BJ (cell line): ENCODE measurements around the gene CFHR2. TPM values are rescaled to one million over a fixed set of nuclear protein-coding genes. Genes with fewer than 3 reads are reported as not detected.
"Not testable (repeated sequence)": the region's sequence is repeated elsewhere in the genome, so short reads cannot be mapped to it uniquely, and the experiment has no call there.

Experiments used
- CTCF ChIA-PET: fragments of 350-600 bp; formaldehyde crosslinking; extraction: SDS; loops from one replicate; lab custom pipeline; 2021; ENCODE audit warnings: antibody characterized with exemption, inconsistent platforms; lab: Yijun Ruan, JAX
- POLR2A ChIA-PET: fragments of 300-600 bp; sonication (Branson Sonifier 250); formaldehyde crosslinking; extraction: SDS; loops from one replicate; lab custom pipeline; 2021; ENCODE audit warnings: antibody characterized with exemption; lab: Charles Lee
- DNase-seq: peaks from one replicate; pipeline ENCODE4 v3.0.0-alpha.2; 2011; ENCODE audit warnings: low read depth
- H3K27me3 ChIP-seq: 2 replicates; pipeline ENCODE4 v1.6.0; 2011; ENCODE audit warnings: low read length; ENCODE audit not compliant: control insufficient read depth, insufficient read depth
- H3K36me3 ChIP-seq: 2 replicates; pipeline ENCODE4 v1.5.1; 2011; ENCODE audit warnings: low read length; ENCODE audit not compliant: control insufficient read depth, insufficient read depth
- H3K4me3 ChIP-seq: 2 replicates; pipeline ENCODE4 v1.5.1; 2011; ENCODE audit warnings: low read depth, mild to moderate bottlenecking, control low read depth, low read length
- polyA plus RNA-seq: library from polyadenylated mRNA; depleted of rRNA; stranded (reverse); fragments of >200 nt; gene quantifications from 2 replicates; pipeline ENCODE4 v1.2.3, GENCODE V29; 2011
- TF ChIP-seq, protein P1 (sequence below): IDR thresholded peaks from 2 replicates; pipeline ENCODE4 v1.5.1; 2011; ENCODE audit warnings: low read depth, mild to moderate bottlenecking, control low read depth, inconsistent platforms, low read length, moderate library complexity; ENCODE audit not compliant: insufficient read depth

Gene CFHR2
- polyA plus RNA-seq, 1 experiment, result not detected

DNA sequence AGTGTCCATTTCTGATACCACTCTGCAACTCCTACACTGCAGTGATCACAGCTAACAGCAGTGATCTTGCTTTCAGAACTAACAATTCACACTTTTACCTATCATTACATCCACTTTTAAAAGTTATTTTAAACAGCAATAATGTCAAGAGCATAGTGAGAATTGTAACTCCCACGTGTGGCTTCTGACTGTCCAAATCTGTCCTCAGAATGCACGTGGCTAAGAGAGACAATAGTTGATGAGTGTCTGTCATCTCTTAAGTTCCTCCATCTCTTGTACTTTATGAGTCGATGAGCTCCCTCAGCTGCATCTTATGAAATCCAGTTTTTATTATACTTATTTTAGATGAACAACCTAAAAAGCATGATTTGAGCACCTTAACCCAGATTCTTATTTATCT lies 17.3 kb downstream of the CFHR2 start:
- DNase-seq, result no peak
- ChIA-PET CTCF (no interaction called here), POLR2A (no interaction called here)
- TF ChIP-seq, protein P1, sequence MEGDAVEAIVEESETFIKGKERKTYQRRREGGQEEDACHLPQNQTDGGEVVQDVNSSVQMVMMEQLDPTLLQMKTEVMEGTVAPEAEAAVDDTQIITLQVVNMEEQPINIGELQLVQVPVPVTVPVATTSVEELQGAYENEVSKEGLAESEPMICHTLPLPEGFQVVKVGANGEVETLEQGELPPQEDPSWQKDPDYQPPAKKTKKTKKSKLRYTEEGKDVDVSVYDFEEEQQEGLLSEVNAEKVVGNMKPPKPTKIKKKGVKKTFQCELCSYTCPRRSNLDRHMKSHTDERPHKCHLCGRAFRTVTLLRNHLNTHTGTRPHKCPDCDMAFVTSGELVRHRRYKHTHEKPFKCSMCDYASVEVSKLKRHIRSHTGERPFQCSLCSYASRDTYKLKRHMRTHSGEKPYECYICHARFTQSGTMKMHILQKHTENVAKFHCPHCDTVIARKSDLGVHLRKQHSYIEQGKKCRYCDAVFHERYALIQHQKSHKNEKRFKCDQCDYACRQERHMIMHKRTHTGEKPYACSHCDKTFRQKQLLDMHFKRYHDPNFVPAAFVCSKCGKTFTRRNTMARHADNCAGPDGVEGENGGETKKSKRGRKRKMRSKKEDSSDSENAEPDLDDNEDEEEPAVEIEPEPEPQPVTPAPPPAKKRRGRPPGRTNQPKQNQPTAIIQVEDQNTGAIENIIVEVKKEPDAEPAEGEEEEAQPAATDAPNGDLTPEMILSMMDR, result no peak
- H3K36me3 ChIP-seq, result no peaks in the 10 kb centered on the region
- H3K27me3 ChIP-seq, result no peaks in the 10 kb centered on the region
- H3K4me3 ChIP-seq, result no peak overlapping the region

DNA sequence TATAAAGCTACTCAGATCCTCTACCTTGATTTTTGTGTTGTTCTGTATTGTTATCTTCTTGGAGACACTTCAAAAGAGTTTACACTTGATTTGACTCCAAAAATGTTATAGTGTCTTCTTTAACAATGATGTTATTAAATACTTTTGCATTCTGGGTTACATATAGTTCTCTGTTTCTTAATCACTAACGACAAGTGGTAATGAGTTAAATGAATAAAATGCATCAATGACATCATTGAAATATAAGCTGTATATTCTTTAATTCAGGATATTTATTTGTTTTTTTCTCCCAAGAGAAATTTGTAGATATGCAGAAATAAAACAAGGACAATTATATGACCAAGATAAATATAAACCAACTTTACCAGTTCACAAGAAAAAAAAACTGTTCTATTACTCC lies 26.6 kb downstream of the CFHR2 start:
- no peak overlapping the region for H3K4me3 ChIP-seq

GRCh38 chr1:196976278-196976677 lies 32.7 kb downstream of the CFHR2 start:
- no peak for DNase-seq
- CTCF ChIA-PET, result no interaction called here
- no peaks in the 10 kb centered on the region for H3K36me3 ChIP-seq
- H3K27me3 ChIP-seq, result no peaks in the 10 kb centered on the region
- POLR2A ChIA-PET, result no interaction called here
- H3K4me3 ChIP-seq, result no peak overlapping the region
- TF ChIP-seq, protein P1, result no peak

More for the DNA sequence above, 26.6 kb downstream of the CFHR2 start:
- Histone ChIP-seq H3K27me3 (no peaks in the 10 kb centered on the region), H3K36me3 (no peaks in the 10 kb centered on the region)
- TF ChIP-seq, protein P1, result no peak
- no peak for DNase-seq
- ChIA-PET POLR2A (no interaction called here), CTCF (interaction anchor here (0.5 kb wide), 1 partner anchor 295 kb away, joined by 3 read pairs; no protein-coding TSS in a partner anchor)

DNA sequence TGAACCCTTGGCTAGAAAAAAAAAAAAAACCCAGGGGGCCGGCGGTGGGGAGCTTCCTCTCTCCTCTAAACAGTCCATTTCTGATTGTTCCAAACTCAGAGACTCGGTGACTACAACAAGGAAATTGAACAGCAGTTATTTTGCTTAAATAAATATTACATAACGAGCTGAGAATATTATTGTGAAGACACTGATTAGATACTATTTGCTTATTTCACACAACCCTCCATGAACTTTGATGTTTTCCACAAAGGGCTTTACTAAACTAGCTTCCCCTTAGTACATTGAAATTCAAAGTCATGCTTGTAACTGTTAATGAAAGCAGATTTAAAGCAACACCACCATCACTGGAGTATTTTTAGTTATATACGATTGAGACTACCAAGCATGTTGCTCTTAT lies 33.7 kb downstream of the CFHR2 start, which contains the start of gene CFHR5:
CFHR5 (plus strand) TSS at position 279 of the 400 bp plus-strand sequence; CDS start at position 388, 109 bp downstream.
- POLR2A ChIA-PET, result no interaction called here
- no peak within 1 kb of the TSS for H3K4me3 ChIP-seq

DNA sequence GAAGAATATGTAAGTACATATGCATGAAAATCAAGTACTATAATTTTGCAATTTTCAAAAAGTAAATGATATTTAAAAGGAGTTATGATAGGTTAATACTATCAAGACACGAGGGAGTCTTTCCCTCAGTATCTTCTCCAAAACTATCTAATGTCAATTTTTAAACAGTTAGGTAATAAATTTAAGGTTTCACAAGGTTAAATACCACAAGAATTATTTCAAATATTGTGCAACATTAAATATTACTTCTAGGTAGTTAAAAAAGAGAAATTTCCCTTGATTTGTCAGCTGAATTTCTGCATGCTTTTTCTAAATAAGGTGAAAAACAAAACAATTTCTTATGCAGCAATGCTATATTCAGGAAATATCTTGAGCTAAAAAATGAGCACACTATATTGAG lies 37.3 kb downstream of the CFHR2 start:
- H3K4me3 ChIP-seq, result no peak overlapping the region
- TF ChIP-seq, protein P1, result no peak
- no peaks in the 10 kb centered on the region for H3K27me3 ChIP-seq
- ChIA-PET CTCF (no interaction called here), POLR2A (no interaction called here)
- no peaks in the 10 kb centered on the region for H3K36me3 ChIP-seq
- DNase-seq, result no peak

More for the DNA sequence above, 33.7 kb downstream of the CFHR2 start, which contains the start of gene CFHR5:
- DNase-seq, result no peak
- CTCF ChIA-PET, result interaction anchor here (0.6 kb wide), 1 partner anchor 86 kb away, joined by 3 read pairs; no protein-coding TSS in a partner anchor
- Histone ChIP-seq H3K27me3 (no peaks in the 10 kb centered on the region), H3K36me3 (no peaks in the 10 kb centered on the region)
- TF ChIP-seq, protein P1, result no peak

DNA sequence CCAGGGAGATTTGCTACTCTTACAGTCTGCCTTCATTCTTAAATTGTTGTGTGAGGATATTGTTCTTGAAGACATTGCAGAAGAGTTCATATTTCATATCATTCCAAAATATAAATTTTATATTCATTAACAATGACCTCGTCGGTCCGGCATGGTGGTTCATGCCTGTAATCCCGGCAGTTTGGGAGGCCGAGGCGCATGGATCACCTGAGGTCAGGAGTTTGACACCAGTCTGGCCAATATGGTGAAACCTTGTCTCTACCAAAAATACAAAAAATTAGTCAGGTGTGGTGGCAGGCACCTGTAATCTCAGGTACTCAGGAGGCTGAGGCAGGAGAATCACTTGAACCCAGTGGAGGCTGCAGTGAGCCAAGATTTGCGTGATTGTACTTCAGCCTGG lies 38.7 kb downstream of the CFHR2 start:
- DNase-seq, H3K4me3 ChIP-seq, CTCF ChIA-PET, H3K27me3 ChIP-seq, H3K36me3 ChIP-seq, POLR2A ChIA-PET: not testable (repeated sequence)

- H3K4me3 ChIP-seq, DNase-seq, POLR2A ChIA-PET, CTCF ChIA-PET, H3K36me3 ChIP-seq, H3K27me3 ChIP-seq: not testable (repeated sequence)
These were observed 48.5 kb downstream of the CFHR2 start for GRCh38 chr1:196991919-196992651.
